Endothelial cell of umbilical vein (primary cell): ENCODE measurements around the gene COQ8B. TPM values are rescaled to one million over a fixed set of nuclear protein-coding genes. Genes with fewer than 3 reads are reported as not detected.

Source experiments
- BruUV-seq: library from RNA; stranded (reverse); fragments of 400-500 nt; replicated peaks from 2 replicates; lab custom pipeline; 2021; lab: Mats Ljungman, UMichigan
- CTCF ChIA-PET: fragments of 300-600, 350-600 bp; sonication (Branson Sonifier 250); formaldehyde crosslinking; loops from one replicate; lab custom pipeline; 2021; ENCODE audit warnings: antibody characterized with exemption, inconsistent platforms; lab: Charles Lee
- POLR2A ChIA-PET: fragments of 300-600, 350-600 bp; sonication (Branson Sonifier 250); formaldehyde crosslinking; loops from one replicate; lab custom pipeline; 2021; ENCODE audit warnings: antibody characterized with exemption, inconsistent platforms; lab: Charles Lee
- DNase-seq: peaks from one replicate; pipeline ENCODE4 v3.0.0-alpha.2; 2011; ENCODE audit warnings: low read depth, low spot score
- FAIRE-seq: peaks from 2 replicates; lab custom pipeline; 2011; peaks lifted over from hg19 to GRCh38; lab: Jason Lieb, UNC
- H2AFZ ChIP-seq: 2 replicates; pipeline ENCODE4 v1.6.0; 2012; ENCODE audit warnings: low read depth, low read length, control low read depth, inconsistent platforms
- H3K27ac ChIP-seq: 2 replicates; pipeline ENCODE4 v1.5.1; 2011; ENCODE audit warnings: low read depth, mild to moderate bottlenecking, control low read depth, low read length, moderate library complexity; ENCODE audit not compliant: insufficient read depth
- H3K27me3 ChIP-seq, 2 experiments: 2 replicates each; pipeline versions ENCODE4 v1.6.0 to v1.6.1; 2011; ENCODE audit warnings: low read length in 2 of 2, mixed read lengths in 1 of 2; ENCODE audit not compliant: control insufficient read depth in 2 of 2, insufficient read depth in 2 of 2
- H3K36me3 ChIP-seq, 2 experiments: 2 replicates in 1 of 2; 3 replicates in 1 of 2; pipeline ENCODE4 v1.5.1; 2011; ENCODE audit warnings: low read length in 2 of 2, mild to moderate bottlenecking in 1 of 2, moderate library complexity in 1 of 2; ENCODE audit not compliant: control insufficient read depth in 2 of 2, insufficient read depth in 2 of 2; ENCODE audit errors: extremely low read depth in 1 of 2
- H3K4me1 ChIP-seq: 3 replicates; pipeline ENCODE4 v1.5.1; 2011; ENCODE audit warnings: mild to moderate bottlenecking, low read length; ENCODE audit not compliant: control insufficient read depth, insufficient read depth; ENCODE audit errors: extremely low read depth
- H3K4me2 ChIP-seq: 2 replicates; pipeline ENCODE4 v1.6.1; 2011; ENCODE audit warnings: low read length, control low read depth, mixed read lengths; ENCODE audit not compliant: insufficient read depth
- H3K4me3 ChIP-seq, 3 experiments: fragments of 200-600 bp in 1 of 3; sonication (generic), shearing (Covaris generic) in 1 of 3; replicated peaks in 1 of 3; 2 replicates each; pipeline ENCODE4 v1.5.1; 2011 to 2016; ENCODE audit warnings: control low read depth in 3 of 3, low read length in 3 of 3, mild to moderate bottlenecking in 2 of 3, inconsistent platforms in 1 of 3, low read depth in 1 of 3, moderate library complexity in 1 of 3; ENCODE audit not compliant: insufficient read depth in 1 of 3
- H3K79me2 ChIP-seq: 2 replicates; pipeline ENCODE4 v1.6.0; 2012; ENCODE audit warnings: low read length, inconsistent platforms; ENCODE audit not compliant: control insufficient read depth, insufficient read depth
- H3K9ac ChIP-seq: replicated peaks from 2 replicates; pipeline ENCODE3; 2011; ENCODE audit warnings: low read length, control low read depth; ENCODE audit not compliant: insufficient read depth; ENCODE audit errors: extremely low read depth
- H3K9me1 ChIP-seq: replicated peaks from 3 replicates; pipeline ENCODE4 v1.6.0; 2011; ENCODE audit warnings: mild to moderate bottlenecking, low read length; ENCODE audit not compliant: control insufficient read depth, insufficient read depth; ENCODE audit errors: extremely low read depth
- H3K9me3 ChIP-seq: replicated peaks from 2 replicates; pipeline ENCODE4 v1.5.1; 2012; ENCODE audit warnings: low read length, inconsistent platforms; ENCODE audit not compliant: control insufficient read depth, insufficient read depth
- H4K20me1 ChIP-seq: replicated peaks from 2 replicates; pipeline ENCODE3; 2011; ENCODE audit warnings: mild to moderate bottlenecking, low read length; ENCODE audit not compliant: control insufficient read depth, insufficient read depth; ENCODE audit errors: extremely low read depth
- EZH2 ChIP-seq: IDR thresholded peaks from 2 replicates; pipeline ENCODE4 v1.6.1; 2012; ENCODE audit warnings: borderline replicate concordance, low read depth, mild to moderate bottlenecking, moderate library complexity, low read length, inconsistent platforms; ENCODE audit not compliant: severe bottlenecking
- FOS ChIP-seq: IDR thresholded peaks from 2 replicates; pipeline ENCODE4 v1.6.1; 2011; ENCODE audit warnings: mild to moderate bottlenecking, low read length, moderate library complexity, borderline replicate concordance; ENCODE audit not compliant: insufficient read depth
- GATA2 ChIP-seq: IDR thresholded peaks from 2 replicates; pipeline ENCODE4 v1.7.0; 2011; ENCODE audit warnings: low read depth, mild to moderate bottlenecking, moderate library complexity, mixed read lengths, low read length; ENCODE audit not compliant: insufficient read length, insufficient read depth
- JUN ChIP-seq: IDR thresholded peaks from 2 replicates; pipeline ENCODE4 v1.6.1; 2011; ENCODE audit warnings: borderline replicate concordance, low read depth; ENCODE audit not compliant: insufficient read length, insufficient read depth
- MYC ChIP-seq: IDR thresholded peaks from one replicate; pipeline ENCODE4 v1.6.1; 2011; ENCODE audit warnings: mild to moderate bottlenecking, low read depth, low read length
- POLR2A ChIP-seq: IDR thresholded peaks from 2 replicates; pipeline ENCODE4 v1.6.1; 2012; ENCODE audit warnings: low read depth, mild to moderate bottlenecking, control low read depth, low read length
- POLR2AphosphoS5 ChIP-seq: IDR thresholded peaks from 2 replicates; pipeline ENCODE4 v1.6.1; 2012; ENCODE audit warnings: low read depth, mild to moderate bottlenecking, control low read depth, low read length, moderate library complexity; ENCODE audit not compliant: insufficient read depth
- dilution Hi-C: fragments of 300-500 bp; cut with MboI; formaldehyde crosslinking; loops from one replicate; pipeline ENCODE4 v1.15.0; 2019; ENCODE audit warnings: low sequenced_read_pairs; ENCODE audit not compliant: extremely low pct_ligation_motif_present
- intact Hi-C: fragments of 100-400 bp; cut with micrococcal nuclease; formaldehyde crosslinking; loops from one replicate; pipeline ENCODE4 v1.10.0; 2022
- polyA plus RNA-seq, 4 experiments: library from polyadenylated mRNA; depleted of rRNA in 3 of 4; stranded (reverse) in 3 of 4; unstranded in 1 of 4; fragments of >200 nt; gene quantifications; 2 replicates each; pipeline versions ENCODE4 v1.2.1 to v1.2.3, GENCODE V29; 2011 to 2012; ENCODE audit warnings: missing spikeins in 1 of 4
- total RNA-seq: library from RNA; stranded (reverse); gene quantifications from 2 replicates; pipeline ENCODE4 v1.2.3, GENCODE V29; 2021
- TF ChIP-seq, protein P1 (sequence below): IDR thresholded peaks from 2 replicates; pipeline ENCODE4 v1.6.1; 2011; ENCODE audit not compliant: insufficient read depth, insufficient read length
- TF ChIP-seq, protein P2 (sequence below), 2 donors: IDR thresholded peaks; 1 replicate in 1 of 2; 2 replicates in 1 of 2; pipeline ENCODE4 v1.5.1; 2011; ENCODE audit warnings: low read length in 2 of 2, mild to moderate bottlenecking in 2 of 2, moderate library complexity in 2 of 2, control low read depth in 1 of 2, inconsistent platforms in 1 of 2, low read depth in 1 of 2; ENCODE audit not compliant: insufficient read depth in 1 of 2; ENCODE audit errors: extremely low read depth in 1 of 2

COQ8B gene
- total and polyA plus RNA-seq, 2 donors (not counting 3 experiments of a cell fraction or from before 2014, with no cell fraction given) = 16.2 to 19.2 TPM

DNA sequence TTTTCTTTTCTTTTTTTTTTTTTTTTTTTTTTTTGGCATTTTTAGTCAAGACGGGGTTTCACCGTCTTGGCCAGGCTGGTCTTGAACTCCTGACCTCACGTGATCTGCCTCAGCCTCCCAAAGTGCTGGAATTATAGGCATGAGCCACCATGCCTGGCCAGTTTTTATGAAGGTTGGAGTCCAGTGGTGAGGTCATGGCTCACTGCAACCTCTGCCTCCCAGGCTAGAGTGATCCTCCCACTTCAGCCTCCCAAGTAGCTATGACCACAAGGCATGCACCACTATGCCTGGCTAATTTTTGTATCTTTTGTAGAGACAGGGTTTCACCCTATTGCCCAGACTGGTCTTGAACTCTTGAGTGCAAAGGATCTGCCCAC lies 38.5 kb upstream of the COQ8B start:
- no peak for FAIRE-seq
- Histone ChIP-seq H3K79me2 (peaks cover 77% of the 10 kb centered on the region), H3K9me3 (no peaks in the 10 kb centered on the region), H3K4me2 (no peak overlapping the region), H3K9ac (no peak overlapping the region), H3K27ac (no peak overlapping the region), H3K4me1 (peaks cover 24% of the 10 kb centered on the region), H3K9me1 (no peaks in the 10 kb centered on the region), H4K20me1 (no peaks in the 10 kb centered on the region), H3K4me3 (no peak overlapping the region), H2AFZ (no peak overlapping the region), H3K27me3 (no peaks in the 10 kb centered on the region), H3K36me3 (peaks cover 18 to 29% of the 10 kb centered on the region in 2 experiments)
- ChIA-PET CTCF (interaction anchor here (1.7 kb wide), 1 partner anchor 22 kb away, joined by 7 read pairs; the partner anchor contains the start of gene RAB4B), POLR2A (interaction anchor here (0.5 kb wide), 1 partner anchor 354 kb away, joined by 7 read pairs; no protein-coding TSS in a partner anchor)
- intact Hi-C loops (no loop called here), dilution Hi-C loops (no loop called here)
- no peak for DNase-seq
- BruUV-seq = no TSS peak
- TF ChIP-seq EZH2 = no peak
- TF ChIP-seq MYC = no peak
- TF ChIP-seq GATA2 = no peak
- no peak for TF ChIP-seq POLR2A
- TF ChIP-seq POLR2AphosphoS5 = no peak
- TF ChIP-seq, protein P1, sequence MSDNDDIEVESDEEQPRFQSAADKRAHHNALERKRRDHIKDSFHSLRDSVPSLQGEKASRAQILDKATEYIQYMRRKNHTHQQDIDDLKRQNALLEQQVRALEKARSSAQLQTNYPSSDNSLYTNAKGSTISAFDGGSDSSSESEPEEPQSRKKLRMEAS = no peak
- TF ChIP-seq, protein P2, sequence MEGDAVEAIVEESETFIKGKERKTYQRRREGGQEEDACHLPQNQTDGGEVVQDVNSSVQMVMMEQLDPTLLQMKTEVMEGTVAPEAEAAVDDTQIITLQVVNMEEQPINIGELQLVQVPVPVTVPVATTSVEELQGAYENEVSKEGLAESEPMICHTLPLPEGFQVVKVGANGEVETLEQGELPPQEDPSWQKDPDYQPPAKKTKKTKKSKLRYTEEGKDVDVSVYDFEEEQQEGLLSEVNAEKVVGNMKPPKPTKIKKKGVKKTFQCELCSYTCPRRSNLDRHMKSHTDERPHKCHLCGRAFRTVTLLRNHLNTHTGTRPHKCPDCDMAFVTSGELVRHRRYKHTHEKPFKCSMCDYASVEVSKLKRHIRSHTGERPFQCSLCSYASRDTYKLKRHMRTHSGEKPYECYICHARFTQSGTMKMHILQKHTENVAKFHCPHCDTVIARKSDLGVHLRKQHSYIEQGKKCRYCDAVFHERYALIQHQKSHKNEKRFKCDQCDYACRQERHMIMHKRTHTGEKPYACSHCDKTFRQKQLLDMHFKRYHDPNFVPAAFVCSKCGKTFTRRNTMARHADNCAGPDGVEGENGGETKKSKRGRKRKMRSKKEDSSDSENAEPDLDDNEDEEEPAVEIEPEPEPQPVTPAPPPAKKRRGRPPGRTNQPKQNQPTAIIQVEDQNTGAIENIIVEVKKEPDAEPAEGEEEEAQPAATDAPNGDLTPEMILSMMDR (IDR thresholded peaks at IDR 0.05; ENCODE audit: extremely low read depth in 1 of 2, insufficient read depth in 1 of 2, low read depth in 1 of 2, low read length in 2 of 2) = no peak
- TF ChIP-seq FOS = no peak
- TF ChIP-seq JUN = no peak
